Stimulated activated CD8-positive, alpha-beta memory T cell treated with anti-CD3 and anti-CD28 coated beads, Interleukin-7, amount 100 ng/mL, for 24 hours (primary cell): Measurements from ENCODE around the gene MCTP1.
"Not testable (repeated sequence)": the region's sequence is repeated elsewhere in the genome, so short reads cannot be mapped to it uniquely, and the experiment has no call there.

Experiments
- DNase-seq: peaks from one replicate; pipeline ENCODE4 v3.0.0-alpha.2; 2020; ENCODE audit warnings: low read depth

MCTP1 gene

DNA sequence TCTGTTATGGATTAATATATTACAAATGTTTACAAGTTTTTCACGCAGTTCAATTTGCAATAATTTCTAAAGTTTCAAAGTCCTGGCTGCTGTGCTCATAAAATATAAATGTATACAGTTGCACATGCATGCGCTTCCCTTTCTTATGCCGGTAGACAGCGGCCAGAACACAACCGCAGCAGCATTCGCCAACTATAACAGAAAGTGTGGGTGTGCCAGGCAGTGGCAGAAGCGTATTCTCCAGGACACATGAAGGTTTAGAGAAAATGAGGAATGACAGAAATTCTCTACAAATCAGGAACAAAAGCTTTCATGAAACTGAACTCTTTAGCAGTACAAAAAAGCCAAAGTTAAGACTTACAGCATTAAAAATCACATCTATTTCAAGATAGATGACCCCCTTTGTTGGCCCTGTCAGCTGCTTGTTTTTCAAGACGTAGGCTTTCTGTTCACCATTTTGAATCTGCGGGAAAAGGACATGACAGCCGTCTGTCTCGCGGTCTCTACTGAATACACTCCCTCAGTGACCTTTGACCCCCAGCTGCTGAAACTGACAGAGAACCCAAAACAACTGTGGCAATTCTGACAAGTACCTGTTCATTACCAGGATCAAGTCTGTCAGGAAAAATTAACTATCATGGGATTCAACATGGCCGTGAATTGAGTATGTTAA, 414.2 kb downstream of the MCTP1 start:
- no peak for DNase-seq

DNA sequence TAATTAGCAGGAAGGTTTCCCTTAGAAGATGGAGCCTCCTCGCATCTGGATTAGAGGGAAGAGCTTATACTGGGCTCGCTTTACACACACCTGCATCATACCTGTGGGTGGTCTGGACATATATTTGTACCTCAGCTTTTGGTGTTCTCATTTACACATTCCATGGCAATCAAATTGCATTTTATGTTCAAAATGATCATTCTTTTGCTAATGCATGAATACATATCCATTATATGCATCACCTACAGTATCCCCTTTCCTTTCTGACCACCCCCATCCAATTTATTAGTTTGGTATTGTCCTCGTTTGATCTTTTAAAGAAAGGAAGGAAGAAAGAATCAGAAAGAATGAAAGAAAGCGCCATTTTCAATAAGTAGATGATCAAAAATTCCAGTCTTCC, 415.0 kb downstream of the MCTP1 start:
- no peak for DNase-seq

DNA sequence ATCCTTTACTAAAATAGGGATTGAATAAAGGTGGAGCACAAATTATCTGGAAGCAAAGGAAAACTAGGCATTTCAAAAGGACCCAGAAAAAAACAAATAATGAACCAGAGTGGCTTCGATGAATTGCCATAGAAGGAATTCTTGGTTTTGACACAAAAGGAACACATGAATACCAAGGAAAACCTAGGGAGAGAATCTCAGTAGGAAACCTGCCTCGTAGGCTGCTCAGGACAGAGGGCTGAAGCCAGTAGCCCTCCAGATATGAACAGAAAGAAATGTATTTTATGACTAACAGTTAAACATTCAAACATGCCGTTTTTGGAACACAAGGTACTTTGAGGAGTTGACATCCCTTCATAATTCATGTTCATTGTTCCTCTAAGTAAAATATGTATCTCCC, 420.9 kb downstream of the MCTP1 start:
- no peak for DNase-seq

DNA sequence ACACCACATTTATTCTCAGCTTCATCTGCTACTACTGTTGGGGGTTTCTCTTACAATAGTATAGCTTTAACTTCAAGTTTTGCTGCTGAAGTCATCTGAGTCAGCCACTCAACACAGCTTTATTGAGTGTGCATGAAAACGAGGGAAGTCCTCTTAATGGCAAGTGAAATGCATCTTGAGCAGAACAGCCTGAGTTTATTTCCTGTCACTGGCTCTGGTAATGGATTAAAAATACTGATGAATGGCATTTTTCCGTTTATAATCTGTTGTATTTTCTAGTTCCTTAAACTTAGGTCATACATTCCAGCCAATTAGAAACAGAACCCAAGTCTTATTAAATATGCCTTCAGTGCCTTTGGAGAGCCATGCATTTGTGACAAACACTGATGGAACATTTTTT, 427.8 kb downstream of the MCTP1 start:
- DNase-seq = no peak

DNA sequence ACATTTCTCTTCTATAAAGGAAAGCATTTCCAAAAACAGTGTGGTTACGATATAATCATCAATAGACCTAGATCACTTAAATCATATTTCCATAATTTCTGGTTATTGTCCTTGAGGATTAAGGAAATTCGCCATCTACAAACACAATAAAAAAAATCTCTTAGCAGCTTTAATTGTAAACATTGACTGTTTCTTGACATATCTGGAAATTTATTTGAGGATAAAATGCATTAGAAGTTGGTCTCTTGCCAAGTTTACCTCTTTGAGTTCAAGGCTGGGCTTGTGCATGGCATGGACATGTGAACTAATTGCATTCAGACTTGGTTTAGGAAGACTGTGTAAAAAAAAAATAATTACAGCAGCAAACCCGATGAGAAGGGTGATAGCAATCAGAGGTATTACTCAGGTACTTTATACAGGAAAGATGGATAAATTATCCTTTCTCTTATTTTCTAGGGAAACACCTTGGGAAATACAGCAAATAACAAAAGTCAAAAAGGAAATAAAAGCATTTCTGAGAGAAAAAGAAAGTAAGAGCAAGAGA, 428.6 kb downstream of the MCTP1 start:
- DNase-seq = no peak

DNA sequence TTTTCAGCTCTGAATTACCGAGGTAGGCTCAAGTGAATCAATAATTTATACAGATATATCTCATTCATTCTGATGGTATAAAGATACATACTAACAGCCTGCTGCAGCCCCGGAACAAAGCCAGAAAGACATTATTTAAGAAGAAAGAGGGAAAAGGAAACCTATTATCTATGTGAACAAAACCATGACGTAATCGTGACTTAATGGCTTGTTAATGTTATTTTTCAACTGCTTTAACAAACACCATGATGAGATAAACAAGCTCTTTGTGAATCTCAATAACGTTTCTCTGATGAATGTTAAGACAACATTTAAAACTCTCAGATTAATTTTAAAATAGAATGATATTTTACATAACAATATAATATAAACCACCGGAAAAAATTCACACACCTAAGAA, 429.4 kb downstream of the MCTP1 start:
- no peak for DNase-seq

DNA sequence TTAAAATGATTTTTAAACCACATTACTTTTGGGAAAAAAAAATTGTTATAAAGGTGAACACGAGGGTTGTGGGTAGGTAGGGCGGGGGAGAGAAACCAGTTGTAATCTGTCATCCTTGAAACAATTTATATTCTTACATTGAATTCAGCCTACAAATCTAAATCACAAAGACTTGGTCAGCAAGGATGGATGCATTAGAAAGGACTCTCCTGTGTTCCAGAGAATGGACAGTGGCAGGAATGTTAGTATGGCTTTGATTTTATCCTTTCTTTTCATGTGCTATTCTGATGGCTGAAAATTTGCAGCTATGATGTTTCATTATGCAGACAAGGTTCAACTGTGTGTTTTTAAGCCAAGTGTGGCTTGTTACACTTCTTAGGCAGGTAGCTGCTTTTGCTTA, 431.8 kb downstream of the MCTP1 start:
- DNase-seq = no peak

DNA sequence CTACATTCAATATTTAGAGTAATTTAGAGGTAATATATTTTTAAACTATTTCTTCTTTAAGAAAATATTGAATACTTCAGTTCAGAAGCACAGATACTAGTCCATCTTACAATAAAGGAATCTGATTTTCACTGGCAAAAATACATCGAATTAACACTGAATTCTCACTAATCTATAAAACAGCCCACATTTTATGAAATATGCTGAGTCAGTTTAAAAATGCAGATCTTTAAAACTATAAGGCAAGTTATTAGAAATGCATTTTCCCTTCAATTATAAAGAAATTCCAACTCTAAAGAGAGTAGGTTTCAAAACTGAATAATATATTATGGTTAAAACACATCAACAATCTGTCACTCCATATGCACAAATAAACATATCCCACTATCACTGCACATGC, 433.9 kb downstream of the MCTP1 start:
- DNase-seq = no peak

DNA sequence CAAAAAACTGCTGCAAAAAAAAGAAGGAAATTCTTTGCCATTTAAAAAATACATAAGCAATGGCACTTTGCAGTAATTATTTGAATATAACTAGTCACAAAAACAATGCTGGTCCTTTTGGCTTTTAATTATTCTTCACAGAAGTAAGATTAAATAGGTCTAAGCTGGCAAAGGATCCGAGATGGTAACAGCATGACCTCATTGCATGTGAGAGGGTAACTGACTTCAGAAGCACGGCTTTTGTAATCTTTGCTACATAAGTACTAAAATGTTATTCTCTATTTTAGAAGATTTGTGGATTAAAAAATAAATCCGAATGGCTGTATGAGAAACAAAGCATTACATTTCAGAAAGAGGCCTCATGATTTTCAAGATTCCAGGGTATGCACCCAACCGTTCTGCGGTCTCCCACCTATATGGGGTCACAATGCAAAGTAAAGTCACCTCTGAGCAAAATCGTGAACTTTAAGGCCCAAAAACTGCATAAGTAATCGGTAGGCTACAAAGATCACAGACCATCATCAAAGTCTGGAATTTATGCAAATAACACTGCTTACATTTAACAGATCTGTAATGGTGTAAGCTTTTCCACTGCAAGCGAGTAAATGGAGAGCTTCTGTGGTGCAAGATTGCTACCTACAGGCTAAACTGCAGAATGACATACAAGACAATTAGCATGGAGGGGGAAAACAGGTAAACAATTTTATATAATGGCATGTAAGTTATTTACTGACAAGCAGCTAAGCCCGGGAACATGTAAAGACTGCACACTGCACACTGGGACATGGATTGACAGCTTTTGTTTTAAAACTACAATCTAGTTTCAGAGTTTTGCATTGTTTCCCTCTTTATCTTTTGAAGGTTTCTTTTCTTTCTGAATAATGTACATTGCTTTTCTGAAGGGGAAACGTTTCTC, 434.8 kb downstream of the MCTP1 start:
- no peak for DNase-seq

DNA sequence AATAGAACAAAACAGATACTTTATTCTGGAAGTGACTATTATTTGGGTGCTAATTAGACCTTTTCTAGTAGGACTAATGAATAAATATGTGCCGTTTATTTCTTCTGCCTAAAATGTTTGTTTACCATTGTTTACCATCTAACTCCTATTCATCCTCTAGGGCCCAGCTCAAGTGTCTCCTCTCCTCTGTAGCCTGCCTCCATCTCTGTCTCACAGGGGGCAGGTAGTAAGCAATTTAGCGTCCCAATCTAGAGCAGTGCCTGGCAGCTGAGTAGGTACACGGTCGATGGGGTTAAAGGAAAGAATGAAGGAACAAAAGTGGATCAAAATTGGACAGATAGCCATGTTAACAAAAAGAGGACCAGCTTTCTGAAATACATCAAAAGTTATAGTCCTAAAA, 435.6 kb downstream of the MCTP1 start:
- DNase-seq = no peak

DNA sequence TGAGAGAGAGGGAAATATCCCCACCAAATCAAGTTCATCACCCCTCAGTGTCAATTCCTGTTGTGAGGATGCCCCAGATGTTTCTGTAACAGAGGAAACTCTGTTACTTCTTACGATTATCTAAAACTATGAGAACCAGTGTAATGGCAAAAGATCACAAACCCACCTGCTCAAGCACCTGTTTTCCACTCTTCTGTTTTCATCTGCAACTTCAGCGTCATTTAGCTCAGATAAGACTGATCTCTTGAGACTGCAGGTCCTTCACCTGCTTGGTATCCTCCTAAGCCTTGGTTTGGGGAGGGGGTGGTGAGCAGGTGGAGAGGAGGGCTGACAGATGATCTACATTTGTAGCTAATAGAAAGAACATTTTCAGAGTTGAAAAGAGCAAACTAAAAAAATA, 437.2 kb downstream of the MCTP1 start:
- no peak for DNase-seq

DNA sequence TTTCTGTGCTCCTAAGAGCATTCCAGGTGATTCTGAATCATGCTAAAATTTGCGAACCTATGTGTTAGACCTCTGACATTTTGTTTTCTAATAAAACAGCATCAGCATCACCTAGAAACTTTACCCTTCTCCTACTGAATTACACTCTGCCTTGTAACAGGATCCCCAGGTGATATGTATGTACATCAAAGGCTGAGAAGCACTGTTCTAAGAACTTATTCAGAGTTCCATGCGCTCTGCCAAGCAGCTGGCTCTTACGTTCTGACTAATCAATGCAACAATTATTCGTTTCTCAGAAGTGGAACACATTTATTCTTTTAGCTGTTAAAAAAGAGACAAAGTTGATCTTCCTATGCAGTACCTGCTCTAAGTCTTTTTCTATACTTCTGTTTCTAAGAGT, 437.9 kb downstream of the MCTP1 start:
- DNase-seq = no peak

DNA sequence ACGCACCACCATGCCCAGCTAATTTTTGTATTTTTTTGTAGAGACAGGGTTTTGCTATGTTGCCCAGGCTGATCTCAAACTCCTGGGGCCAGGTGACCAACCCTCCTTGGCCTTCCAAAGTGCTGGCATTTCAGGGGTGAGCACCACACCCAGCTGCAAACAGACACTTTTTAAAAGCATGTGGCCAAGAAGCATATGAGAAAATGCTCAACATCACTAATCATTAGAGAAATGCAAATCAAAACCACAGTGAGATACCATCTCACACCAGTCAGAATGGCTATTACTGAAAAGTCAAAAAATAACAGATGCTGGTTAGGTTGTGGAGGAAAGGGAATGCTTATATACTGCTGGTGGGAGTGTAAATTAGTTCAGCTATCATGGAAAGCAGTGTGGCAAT, 439.2 kb downstream of the MCTP1 start:
- not testable (repeated sequence) for DNase-seq

DNA sequence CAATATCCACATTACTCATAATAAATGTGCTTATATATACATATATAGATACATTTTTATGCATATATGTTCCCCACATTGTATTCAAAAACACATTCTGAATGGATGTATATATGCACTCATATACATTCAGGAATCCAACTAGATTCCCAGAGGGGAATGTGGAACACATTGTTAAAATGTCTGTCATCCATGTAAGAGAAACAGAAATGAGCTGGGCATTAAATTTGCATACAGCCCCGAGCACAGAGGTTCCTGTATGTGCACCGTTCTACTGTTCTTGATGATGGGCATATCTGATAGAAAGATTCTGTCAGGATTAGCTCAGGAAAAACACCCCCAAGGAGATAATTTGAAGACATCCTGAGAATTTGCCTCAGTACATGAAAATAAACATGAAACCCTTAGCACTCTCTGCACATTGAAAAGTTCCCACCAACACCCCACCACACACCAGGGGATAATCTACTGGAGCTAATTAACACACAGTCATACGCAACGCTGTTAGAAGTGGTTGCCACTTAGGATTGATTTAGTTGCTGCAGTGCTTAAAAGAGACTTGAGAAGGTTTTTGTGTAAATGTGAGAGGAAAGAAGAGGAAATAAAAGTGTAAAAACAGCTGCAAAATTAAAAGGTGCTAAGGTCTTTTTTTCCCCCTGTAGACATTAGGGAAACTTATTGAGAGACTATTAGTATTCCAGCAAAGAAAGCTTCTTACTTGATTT, 443.1 kb downstream of the MCTP1 start:
- no peak for DNase-seq

DNA sequence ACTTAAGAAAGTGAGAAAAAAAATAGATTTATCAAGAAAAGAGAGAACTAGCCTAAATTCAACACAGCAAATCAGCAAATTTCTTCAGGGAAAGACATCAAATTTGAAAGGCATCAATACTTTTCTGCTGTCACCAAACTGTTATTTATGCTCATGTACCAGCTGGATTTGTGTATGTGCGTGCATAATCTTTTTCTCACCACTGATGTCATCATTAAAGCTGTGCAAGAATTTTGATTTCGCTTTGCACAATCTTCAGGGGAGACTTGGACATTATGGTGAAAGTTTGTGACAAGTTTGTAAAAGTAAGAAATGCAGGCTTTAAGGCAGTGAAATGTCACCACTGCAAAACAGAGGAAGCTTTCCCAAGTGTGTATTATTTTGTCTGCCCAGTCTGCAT, 451.0 kb downstream of the MCTP1 start:
- no peak for DNase-seq

DNA sequence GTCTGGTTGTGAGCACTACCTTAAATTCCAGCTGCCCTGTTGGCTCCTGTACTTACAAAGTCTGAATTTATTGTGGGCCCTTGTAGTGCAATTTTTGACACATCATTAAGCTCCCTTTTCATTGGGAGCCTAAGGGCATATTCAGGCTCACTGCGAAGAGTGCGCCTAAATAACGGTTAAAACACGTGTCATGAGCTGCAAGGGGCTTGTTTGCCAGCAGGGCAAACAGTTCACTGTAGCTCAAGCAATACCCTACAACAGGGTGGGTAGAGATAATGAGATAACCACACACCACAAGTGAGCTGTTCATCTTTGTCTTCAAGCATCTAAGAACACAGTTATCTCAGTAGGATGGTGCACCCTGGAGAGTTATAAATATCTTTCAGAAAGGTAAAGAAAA, 452.2 kb downstream of the MCTP1 start:
- no peak for DNase-seq

DNA sequence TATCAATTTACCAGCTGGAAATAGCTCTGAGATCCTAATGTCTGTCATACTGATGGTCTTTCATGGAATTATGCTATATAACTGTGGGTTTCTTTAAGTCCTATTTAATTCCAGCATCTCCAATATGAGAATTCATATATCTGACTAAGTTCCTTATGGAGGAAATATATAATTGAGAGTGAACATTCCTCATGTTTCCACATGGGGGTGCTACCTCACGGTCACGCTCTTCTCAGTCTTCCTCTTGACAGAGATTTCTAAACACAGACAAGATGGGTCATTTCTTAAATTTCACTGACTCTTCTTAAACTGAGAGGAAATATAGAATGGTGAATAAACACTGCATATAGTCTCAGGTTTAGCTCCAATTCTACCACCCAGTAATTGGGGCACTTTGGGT, 454.4 kb downstream of the MCTP1 start:
- DNase-seq = no peak

DNA sequence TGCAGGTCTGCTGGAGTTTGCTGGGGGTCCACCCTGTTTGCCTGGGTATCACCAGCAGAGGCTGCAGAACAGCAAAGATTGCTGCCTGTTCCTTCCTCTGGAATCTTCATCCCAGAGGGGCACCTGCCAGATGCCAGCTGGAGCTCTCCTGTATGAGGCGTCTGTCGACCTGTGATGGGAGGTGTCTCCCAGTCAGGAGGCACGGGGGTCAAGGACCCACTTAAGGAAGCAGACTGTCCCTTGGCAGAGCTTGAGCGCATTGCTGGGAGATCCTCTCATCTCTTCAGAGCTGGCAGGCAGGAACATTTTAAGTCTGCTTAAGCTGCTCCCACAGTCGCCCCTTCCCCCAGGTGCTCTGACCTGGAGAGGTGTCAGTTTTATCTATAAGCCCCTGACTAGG, 456.7 kb downstream of the MCTP1 start:
- not testable (repeated sequence) for DNase-seq

DNA sequence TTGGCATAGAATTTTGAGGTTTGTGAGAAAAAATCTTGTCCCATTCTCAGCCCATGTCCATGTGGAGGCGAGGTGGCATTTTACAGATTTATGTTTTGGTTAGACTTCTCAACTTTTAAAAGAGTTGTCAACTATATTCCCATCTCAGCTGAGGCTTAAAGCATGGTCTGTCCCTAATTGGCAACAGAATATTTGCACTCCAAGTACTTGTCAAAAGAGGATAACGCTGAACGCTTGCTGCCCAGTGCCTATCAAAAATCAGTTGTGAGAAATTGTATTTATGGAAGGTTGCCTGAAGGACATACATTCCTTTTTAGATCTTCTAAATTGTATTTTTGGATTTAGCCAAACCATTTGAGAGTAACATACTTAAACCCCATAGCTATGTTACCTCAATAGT, 464.4 kb downstream of the MCTP1 start:
- DNase-seq = no peak

DNA sequence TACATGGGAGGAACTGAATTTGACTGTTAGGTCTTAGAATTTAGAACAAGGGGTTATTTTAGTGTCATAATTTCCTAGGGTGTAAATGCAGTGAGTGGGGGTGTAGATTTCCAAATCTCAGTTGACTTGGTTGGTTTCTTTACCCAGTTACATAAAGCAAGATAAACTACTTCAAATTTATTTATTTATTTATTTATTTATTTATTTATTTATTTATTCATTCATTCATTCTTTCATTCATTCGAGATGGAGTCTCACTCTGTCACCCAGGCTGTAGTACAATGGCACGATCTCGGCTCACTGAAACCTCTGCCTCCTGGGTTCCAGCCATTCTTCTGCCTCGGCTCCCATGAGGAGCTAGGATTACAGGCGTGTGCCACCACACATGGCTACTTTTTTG, 466.0 kb downstream of the MCTP1 start:
- no peak for DNase-seq

DNA sequence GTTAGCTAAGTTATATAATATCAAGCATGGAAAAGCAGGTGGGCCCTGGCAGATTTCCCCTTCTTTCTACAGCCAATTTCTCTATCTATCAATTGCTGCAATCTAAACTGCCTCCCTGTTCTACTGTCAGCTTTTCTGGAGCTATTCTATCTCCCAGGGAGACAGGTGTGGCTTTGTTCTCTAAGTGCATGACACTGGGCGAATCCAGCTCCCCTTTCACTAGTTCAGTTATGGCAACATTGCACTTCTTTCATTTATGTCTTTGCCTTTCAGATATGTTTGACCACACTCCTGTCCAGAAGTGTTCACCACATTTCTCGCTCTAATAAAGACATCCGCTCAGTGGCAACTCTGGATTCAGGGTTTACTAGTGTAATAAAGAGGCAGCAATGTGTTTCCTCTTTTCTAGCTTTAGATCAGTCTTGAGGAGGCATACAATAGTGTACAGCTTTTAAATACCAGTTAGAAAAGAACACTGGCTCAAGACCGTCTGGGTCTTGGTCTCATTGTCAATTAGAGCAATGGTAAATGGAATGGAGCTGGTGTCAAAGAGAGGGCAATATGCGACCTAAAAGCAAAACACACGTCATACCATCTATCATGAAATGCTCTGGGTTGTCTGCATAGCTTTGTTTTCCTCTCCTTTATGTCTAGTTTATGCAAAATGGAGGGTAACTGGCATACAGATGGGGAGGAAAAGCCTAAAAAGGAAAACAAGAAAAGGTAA, 469.4 kb downstream of the MCTP1 start:
- no peak for DNase-seq

DNA sequence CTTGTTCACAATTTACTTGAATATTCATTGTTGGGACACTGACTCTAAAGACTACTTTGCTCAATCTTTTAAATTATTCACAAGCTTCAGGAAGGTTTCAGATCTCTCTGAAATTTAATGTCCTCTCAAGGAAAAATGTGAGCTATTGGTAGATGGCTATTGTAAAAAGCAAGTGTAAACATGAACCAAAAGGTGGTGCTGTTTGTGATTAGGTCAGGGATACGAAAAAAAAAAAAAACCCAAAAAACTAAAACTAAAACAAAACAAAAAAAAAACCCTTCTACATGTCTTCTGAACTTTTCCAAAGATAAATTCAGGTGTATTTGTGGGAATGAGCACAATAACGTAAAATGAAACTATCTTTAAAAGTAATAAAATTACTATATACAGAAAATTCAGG, 472.7 kb downstream of the MCTP1 start:
- no peak for DNase-seq
